HEK293T (cell line): ENCODE data around the gene ZNF444.

Experiments
- CTCF ChIA-PET: fragments of 350-600 bp; formaldehyde crosslinking; extraction: SDS; loops from one replicate; lab custom pipeline; 2021; ENCODE audit warnings: antibody characterized with exemption, inconsistent platforms; lab: Yijun Ruan, JAX
- POLR2A ChIA-PET: fragments of 350-600 bp; formaldehyde crosslinking; extraction: SDS; loops from one replicate; lab custom pipeline; 2020; ENCODE audit warnings: antibody characterized with exemption, inconsistent platforms; lab: Yijun Ruan, JAX
- DNase-seq: peaks from one replicate; pipeline ENCODE4 v3.0.0; 2012; ENCODE audit warnings: mixed read lengths; ENCODE audit errors: extremely low spot score
- ARNT ChIP-seq: fragments of 450-650 bp; IDR thresholded peaks from 2 replicates; pipeline ENCODE4 v1.6.1; 2017; ENCODE audit warnings: mild to moderate bottlenecking
- BHLHE40 ChIP-seq: fragments of 450-650 bp; IDR thresholded peaks from 2 replicates; pipeline ENCODE4 v1.6.1; 2016; ENCODE audit warnings: mild to moderate bottlenecking, moderate library complexity, borderline replicate concordance
- CTBP1 ChIP-seq: fragments of 450-650 bp; IDR thresholded peaks from 2 replicates; pipeline ENCODE4 v1.6.1; 2016; ENCODE audit warnings: borderline replicate concordance
- ELF4 ChIP-seq: fragments of 450-650 bp; IDR thresholded peaks from 2 replicates; pipeline ENCODE4 v1.6.1; 2017; ENCODE audit warnings: antibody characterized with exemption
- FOXA1 ChIP-seq: fragments of 450-650 bp; IDR thresholded peaks from 2 replicates; pipeline ENCODE4 v1.6.1; 2016; ENCODE audit warnings: mild to moderate bottlenecking
- FOXK2 ChIP-seq: fragments of 450-650 bp; IDR thresholded peaks from 2 replicates; pipeline ENCODE4 v1.6.1; 2016; ENCODE audit warnings: mild to moderate bottlenecking
- FOXM1 ChIP-seq: fragments of 450-650 bp; IDR thresholded peaks from 2 replicates; pipeline ENCODE4 v1.6.1; 2017; ENCODE audit warnings: mild to moderate bottlenecking, borderline replicate concordance
- HDGF ChIP-seq: fragments of 450-650 bp; IDR thresholded peaks from 2 replicates; pipeline ENCODE4 v1.6.1; 2017; ENCODE audit warnings: antibody characterized with exemption, borderline replicate concordance
- L3MBTL2 ChIP-seq: fragments of 450-650 bp; conservative IDR thresholded peaks from 2 replicates; pipeline ENCODE4 v1.6.1; 2016; ENCODE audit warnings: mild to moderate bottlenecking
- LEF1 ChIP-seq: fragments of 450-650 bp; IDR thresholded peaks from 2 replicates; pipeline ENCODE4 v1.6.1; 2017; ENCODE audit warnings: mild to moderate bottlenecking, borderline replicate concordance
- NFRKB ChIP-seq: fragments of 450-650 bp; IDR thresholded peaks from 2 replicates; pipeline ENCODE4 v1.6.1; 2016; ENCODE audit warnings: mild to moderate bottlenecking, moderate library complexity
- SP1 ChIP-seq: fragments of 450-650 bp; IDR thresholded peaks from 2 replicates; pipeline ENCODE4 v1.6.1; 2017
- SUZ12 ChIP-seq: fragments of 450-650 bp; IDR thresholded peaks from 2 replicates; pipeline ENCODE4 v1.6.1; 2016; ENCODE audit warnings: mild to moderate bottlenecking
- TARDBP ChIP-seq: fragments of 450-650 bp; IDR thresholded peaks from 2 replicates; pipeline ENCODE4 v1.6.1; 2016
- ZNF384 ChIP-seq: fragments of 450-650 bp; IDR thresholded peaks from 2 replicates; pipeline ENCODE4 v1.6.1; 2016
- TF ChIP-seq, protein P1 (sequence below): fragments of 450-650 bp; IDR thresholded peaks from 2 replicates; pipeline ENCODE4 v1.6.1; 2016

ZNF444 gene

DNA sequence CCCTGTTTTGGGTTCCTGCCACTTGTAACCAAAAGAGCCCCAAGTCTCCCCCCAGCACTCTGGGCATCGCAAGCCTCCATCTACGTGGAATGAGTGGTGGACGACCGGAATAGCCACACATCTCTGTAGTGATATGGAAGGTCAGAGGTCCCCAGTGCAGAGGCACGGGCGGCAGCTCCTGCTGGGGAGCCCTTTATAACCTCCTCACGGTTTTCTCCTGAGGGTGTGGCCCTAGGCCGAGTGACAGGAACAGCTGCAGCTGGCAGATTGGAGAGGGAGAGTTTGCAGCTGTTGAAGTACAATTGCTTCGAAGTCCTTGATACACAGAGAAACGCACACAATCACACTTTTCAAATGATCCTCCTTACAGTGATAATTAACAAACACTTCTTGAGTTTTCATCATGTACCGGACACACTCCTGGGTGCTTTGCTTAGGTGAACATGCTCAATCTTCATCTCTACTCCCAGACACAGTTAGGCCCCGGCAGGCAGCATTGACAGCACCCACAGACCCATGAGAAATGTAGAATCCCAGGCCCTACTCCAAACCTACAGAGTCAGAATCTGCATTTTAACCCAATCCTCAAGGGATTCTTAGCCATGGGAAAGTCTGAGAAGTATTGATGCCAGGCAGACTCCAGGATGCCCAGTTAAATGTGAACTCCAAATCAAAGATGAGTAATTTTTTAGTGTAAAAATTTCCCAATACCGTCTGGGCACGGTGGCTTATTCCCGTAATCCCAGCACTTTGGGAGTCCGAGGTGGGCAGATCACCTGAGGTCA lies 15.1 kb upstream of the ZNF444 start:
- TF ChIP-seq SP1 = no peak
- TF ChIP-seq LEF1 = no peak
- TF ChIP-seq CTBP1 = no peak
- no peak for TF ChIP-seq L3MBTL2
- TF ChIP-seq TARDBP = no peak
- TF ChIP-seq NFRKB = no peak
- TF ChIP-seq ZNF384 = no peak
- no peak for TF ChIP-seq FOXA1
- TF ChIP-seq BHLHE40 = no peak
- DNase-seq = no peak
- ChIA-PET CTCF (no interaction called here), POLR2A (no interaction called here)

DNA sequence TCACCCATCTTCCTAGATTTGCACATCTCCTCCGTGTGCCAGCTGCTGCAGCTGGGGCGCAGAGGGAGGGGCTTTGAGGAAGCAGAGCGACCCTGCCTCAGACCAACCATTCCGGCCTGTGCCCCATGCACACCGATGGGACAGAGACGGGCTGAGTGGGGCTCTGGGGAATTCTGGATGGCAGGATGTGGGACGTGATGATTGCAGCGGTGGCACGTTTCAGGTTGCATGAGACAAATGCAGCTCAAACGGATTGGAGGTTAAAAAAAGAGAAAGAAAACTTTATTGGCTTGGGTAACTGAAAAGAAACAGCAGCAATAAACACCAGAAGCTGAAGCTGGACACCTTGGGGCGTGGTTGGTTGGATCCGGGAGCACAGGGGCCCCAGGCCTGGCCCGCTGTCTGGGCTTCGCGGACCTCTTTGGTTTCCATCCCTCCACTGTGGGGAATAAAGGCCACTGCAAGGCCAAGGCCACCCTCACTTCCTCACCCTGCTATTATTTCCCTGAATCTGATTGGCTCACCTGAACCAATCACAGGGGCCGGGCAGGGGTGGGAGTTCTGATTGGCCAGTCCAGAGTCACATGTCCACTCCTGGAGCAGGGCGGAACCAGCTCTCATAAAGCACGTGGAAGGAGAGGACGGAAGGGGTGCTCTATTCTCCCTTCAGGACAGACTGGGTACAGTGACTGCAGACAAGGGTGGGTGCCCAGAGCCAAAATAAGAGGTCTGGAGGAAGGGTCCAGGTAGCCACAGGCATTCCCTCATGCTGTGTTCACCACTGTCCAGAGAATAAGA lies 13.9 kb upstream of the ZNF444 start:
- CTCF ChIA-PET = no interaction called here
- POLR2A ChIA-PET = no interaction called here
- no peak for DNase-seq
- TF ChIP-seq FOXM1 = no peak
- TF ChIP-seq L3MBTL2 = peak; percentile 47; the same call in 1 of the 2 replicates

DNA sequence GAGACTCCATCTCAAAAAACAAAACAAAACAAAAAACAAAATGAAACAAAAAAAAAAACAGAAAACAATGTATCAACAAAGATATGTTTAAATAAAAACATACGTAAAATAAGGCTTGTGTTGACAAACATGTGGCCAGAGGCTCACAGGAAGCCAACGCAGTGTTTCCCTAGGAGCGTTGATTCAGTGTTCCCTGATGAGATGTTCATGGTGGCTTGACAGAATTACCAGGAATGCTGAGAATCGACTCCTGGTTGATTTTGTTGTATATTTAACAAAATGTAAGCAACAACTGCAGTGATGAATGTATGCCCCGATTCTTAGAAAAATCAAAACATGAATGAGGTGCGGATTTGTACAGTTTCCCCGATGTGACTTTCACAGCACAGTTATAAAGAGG lies 11.1 kb upstream of the ZNF444 start:
- ChIA-PET CTCF (no interaction called here), POLR2A (no interaction called here)
- TF ChIP-seq, protein P1, sequence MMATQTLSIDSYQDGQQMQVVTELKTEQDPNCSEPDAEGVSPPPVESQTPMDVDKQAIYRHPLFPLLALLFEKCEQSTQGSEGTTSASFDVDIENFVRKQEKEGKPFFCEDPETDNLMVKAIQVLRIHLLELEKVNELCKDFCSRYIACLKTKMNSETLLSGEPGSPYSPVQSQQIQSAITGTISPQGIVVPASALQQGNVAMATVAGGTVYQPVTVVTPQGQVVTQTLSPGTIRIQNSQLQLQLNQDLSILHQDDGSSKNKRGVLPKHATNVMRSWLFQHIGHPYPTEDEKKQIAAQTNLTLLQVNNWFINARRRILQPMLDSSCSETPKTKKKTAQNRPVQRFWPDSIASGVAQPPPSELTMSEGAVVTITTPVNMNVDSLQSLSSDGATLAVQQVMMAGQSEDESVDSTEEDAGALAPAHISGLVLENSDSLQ = no peak
- TF ChIP-seq TARDBP (no peak), NFRKB (no peak), L3MBTL2 (no peak), FOXA1 (no peak), FOXK2 (no peak), LEF1 (no peak), SP1 (no peak), SUZ12 (no peak), HDGF (no peak)
- DNase-seq = no peak

DNA sequence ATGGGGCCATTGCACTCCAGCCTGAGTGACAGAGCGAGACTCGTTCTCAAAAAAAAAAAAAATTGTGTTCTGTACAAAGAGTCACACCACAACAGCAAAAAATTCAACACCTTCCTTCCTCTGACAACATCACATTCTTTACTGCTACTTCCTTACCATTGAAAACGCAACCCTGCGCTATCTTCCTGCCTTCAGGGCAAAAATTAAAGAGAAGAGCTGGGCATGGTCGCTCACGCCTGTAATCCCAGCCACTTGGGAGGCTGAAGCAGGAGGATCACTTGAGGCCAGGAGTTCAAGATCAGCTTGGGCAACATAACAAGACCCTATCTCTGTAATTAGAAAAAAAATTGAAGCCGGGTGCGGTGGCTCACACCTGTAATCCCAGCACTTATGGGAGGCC lies 9.4 kb upstream of the ZNF444 start:
- POLR2A ChIA-PET = interaction anchor here (0.6 to 0.9 kb wide), 2 partner anchors 11 to 507 kb away, joined by 3 to 4 read pairs; partner anchors contain the start of gene ZNF787

DNA sequence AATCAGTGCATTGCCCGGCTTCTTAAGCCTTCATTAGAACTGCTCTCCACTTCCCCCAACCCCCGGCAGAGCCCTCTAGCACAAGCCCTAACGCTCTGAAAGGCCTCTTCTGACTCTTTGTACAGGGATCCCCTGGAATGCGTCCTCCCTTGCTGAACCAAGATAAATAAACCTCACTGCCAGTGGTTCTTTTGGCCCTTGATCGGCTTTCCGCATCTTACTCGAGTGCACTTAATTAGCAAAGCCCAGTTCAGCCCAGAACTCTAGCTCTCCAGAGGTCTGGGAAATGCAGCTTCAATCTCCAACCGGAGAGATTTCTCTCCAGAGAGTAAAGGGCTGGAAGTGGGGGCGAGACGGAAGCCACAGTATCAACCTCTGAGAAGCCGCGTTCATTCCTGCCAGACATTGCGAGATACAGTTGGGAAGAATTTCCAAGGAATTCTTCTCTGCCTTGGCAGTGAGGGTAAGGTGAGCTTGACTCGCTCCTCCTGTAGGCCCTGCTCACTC lies 8.7 kb upstream of the ZNF444 start:
- TF ChIP-seq TARDBP (no peak), FOXA1 (no peak), ZNF384 (no peak), NFRKB (no peak), ARNT (no peak), CTBP1 (no peak), SUZ12 (no peak), FOXM1 (no peak), HDGF (no peak), ELF4 (no peak), L3MBTL2 (no peak), BHLHE40 (no peak)
- TF ChIP-seq, protein P1 = no peak
- no peak for DNase-seq
- POLR2A ChIA-PET = interaction anchor here (0.9 kb wide), 1 partner anchor 12 kb away, joined by 4 read pairs; the partner anchor contains the start of gene ZNF787
- CTCF ChIA-PET = no interaction called here

More for the DNA sequence above, 9.4 kb upstream of the ZNF444 start:
- CTCF ChIA-PET = no interaction called here
- no peak for DNase-seq
- TF ChIP-seq FOXK2 = no peak
- no peak for TF ChIP-seq BHLHE40
- TF ChIP-seq NFRKB = no peak
- TF ChIP-seq FOXM1 = no peak
- TF ChIP-seq LEF1 = no peak
- TF ChIP-seq ELF4 = no peak
- TF ChIP-seq ZNF384 = no peak

DNA sequence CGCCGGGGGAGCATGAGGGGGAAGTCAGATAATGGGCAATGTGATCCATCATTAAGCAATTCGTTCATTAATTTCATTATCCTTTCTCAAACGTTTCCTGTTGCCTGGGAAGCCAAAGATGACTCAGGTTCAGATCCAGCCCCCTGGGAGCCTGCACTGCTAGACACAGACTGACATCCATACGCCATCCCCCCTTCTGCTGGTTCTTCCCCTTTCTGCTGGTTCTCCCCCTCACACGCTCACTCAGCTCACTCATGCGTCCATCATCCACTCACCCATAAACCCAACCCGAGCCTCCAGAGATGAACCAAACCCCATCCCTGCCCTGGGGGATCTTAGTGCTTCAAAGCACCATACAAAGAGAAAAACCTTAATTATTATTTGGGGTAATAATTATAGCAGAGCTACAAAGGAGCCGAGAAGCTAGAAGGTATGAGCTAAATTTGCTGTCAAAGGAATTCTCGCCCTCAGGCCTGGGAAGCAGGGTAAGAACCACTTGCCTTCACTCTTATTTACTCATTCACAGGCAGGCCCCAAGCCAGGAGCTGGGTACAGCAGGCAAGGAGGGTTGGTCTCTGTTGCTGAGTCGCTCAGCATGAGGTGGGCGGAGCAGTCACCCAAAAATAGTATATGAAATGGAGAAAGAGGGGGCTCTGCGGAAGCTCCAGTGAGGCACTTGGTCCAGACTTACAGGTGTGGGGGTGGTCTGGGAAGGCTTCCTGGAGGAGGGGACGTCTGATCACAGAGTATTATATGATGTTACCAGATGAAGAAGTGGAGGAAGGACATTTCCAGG lies 7.0 kb upstream of the ZNF444 start:
- ChIA-PET CTCF (no interaction called here), POLR2A (interaction anchor here (2.0 kb wide), 1 partner anchor 13 kb away, joined by 6 read pairs; the partner anchor contains the start of gene ZNF787)
- no peak for DNase-seq
- TF ChIP-seq ARNT (no peak), FOXM1 (no peak), FOXK2 (no peak), TARDBP (no peak), HDGF (no peak), BHLHE40 (no peak), SP1 (no peak), NFRKB (no peak), CTBP1 (no peak), FOXA1 (no peak), L3MBTL2 (no peak), ELF4 (no peak), LEF1 (no peak), ZNF384 (no peak), SUZ12 (no peak)
- TF ChIP-seq, protein P1 = no peak
